ENCODE results near the gene PRPF38B. TPM values are rescaled to one million over a fixed set of nuclear protein-coding genes. Genes with fewer than 3 reads are reported as not detected.

The PRPF38B gene
- total RNA-seq, 1 donor from 2014 or later, result 21.1 TPM

- H3K4me3 ChIP-seq (ENCODE audit: low read depth, low read length), result no peak overlapping the region
- no peaks in the 10 kb centered on the region for H3K27me3 ChIP-seq (ENCODE audit: control insufficient read depth, insufficient read depth, low read length)
- TF ChIP-seq, protein P1, sequence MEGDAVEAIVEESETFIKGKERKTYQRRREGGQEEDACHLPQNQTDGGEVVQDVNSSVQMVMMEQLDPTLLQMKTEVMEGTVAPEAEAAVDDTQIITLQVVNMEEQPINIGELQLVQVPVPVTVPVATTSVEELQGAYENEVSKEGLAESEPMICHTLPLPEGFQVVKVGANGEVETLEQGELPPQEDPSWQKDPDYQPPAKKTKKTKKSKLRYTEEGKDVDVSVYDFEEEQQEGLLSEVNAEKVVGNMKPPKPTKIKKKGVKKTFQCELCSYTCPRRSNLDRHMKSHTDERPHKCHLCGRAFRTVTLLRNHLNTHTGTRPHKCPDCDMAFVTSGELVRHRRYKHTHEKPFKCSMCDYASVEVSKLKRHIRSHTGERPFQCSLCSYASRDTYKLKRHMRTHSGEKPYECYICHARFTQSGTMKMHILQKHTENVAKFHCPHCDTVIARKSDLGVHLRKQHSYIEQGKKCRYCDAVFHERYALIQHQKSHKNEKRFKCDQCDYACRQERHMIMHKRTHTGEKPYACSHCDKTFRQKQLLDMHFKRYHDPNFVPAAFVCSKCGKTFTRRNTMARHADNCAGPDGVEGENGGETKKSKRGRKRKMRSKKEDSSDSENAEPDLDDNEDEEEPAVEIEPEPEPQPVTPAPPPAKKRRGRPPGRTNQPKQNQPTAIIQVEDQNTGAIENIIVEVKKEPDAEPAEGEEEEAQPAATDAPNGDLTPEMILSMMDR (IDR thresholded peaks at IDR 0.05; ENCODE audit: insufficient read depth, low read length, poor library complexity, severe bottlenecking), result no peak
- no peaks in the 10 kb centered on the region for H3K36me3 ChIP-seq (ENCODE audit: control insufficient read depth, insufficient read depth, low read length)
- DNase-seq (ENCODE audit: low read depth), result no peak
Observed at GRCh38 chr1:108732398-108732797, 40.3 kb downstream of the PRPF38B start.

DNA sequence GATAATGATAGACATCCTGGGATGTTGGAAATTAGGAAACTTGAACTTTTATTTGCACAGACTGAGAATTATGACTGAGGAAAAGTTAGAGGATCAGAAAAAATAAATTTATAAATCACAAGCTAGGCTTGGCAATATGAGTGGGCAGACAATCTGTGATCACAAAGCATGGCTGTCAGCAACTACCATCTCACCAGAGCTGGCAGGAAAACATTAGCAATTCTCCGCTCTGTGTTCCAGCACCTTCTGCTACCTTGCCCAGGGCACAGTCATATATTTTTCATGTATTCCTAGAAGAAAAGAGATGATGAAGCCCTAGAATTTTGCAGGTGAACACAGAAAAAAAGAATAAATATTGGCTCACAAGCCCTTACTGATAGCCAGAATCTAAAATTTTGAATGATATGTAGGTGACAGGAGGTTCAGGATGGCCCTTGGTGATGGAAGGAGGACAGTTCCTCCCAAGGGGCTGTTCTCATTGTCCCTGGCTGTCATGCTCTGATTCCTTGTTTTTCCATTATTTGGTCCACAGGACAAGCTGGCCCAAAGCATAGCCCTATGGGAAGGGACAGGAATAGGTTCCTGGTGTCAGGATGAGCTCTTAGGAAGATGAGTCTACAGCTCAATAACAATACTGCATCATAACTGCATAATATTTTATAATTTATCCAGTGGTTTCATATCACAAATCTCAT lies 42.2 kb downstream of the PRPF38B start:
- no peak overlapping the region for H3K4me3 ChIP-seq (ENCODE audit: low read depth, low read length)
- DNase-seq (ENCODE audit: low read depth), result no peak
- TF ChIP-seq, protein P1 (IDR thresholded peaks at IDR 0.05; ENCODE audit: insufficient read depth, low read length, poor library complexity, severe bottlenecking), result no peak
- H3K36me3 ChIP-seq (ENCODE audit: control insufficient read depth, insufficient read depth, low read length), result no peaks in the 10 kb centered on the region
- no peaks in the 10 kb centered on the region for H3K27me3 ChIP-seq (ENCODE audit: control insufficient read depth, insufficient read depth, low read length)

- H3K27me3 ChIP-seq (ENCODE audit: control insufficient read depth, insufficient read depth, low read length), result no peaks in the 10 kb centered on the region
- TF ChIP-seq, protein P1 (IDR thresholded peaks at IDR 0.05; ENCODE audit: insufficient read depth, low read length, poor library complexity, severe bottlenecking), result no peak
- no peak overlapping the region for H3K4me3 ChIP-seq (ENCODE audit: low read depth, low read length)
- H3K36me3 ChIP-seq (ENCODE audit: control insufficient read depth, insufficient read depth, low read length), result no peaks in the 10 kb centered on the region
- DNase-seq (ENCODE audit: low read depth), result no peak
Observed at GRCh38 chr1:108742253-108742652, 50.1 kb downstream of the PRPF38B start.

DNA sequence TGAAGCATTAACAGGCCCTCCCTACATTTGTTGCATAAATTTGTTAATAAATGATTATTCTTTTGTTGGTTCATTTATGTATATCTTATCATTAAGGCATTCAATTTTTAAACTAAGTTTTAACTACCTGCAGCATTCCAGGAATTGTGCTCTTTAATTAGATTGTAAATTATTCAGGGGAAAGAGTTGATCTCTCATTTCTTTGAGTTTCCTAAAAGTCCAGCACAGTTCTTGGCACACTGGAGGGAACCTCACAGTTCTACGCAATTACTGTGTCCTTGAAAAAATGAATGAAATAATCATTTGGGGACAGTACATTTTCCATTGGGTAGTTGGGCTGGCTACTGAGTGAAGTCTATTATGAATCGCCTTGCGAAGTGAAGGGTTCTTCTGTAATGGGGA lies 53.9 kb downstream of the PRPF38B start:
- Histone ChIP-seq H3K36me3 (ENCODE audit: control insufficient read depth, insufficient read depth, low read length) (no peaks in the 10 kb centered on the region), H3K27me3 (ENCODE audit: control insufficient read depth, insufficient read depth, low read length) (no peaks in the 10 kb centered on the region), H3K4me3 (ENCODE audit: low read depth, low read length) (no peak overlapping the region)
- no peak for DNase-seq (ENCODE audit: low read depth)
- TF ChIP-seq, protein P1 (IDR thresholded peaks at IDR 0.05; ENCODE audit: insufficient read depth, low read length, poor library complexity, severe bottlenecking), result no peak

- H3K36me3 ChIP-seq (ENCODE audit: control insufficient read depth, insufficient read depth, low read length), result no peaks in the 10 kb centered on the region
- TF ChIP-seq, protein P1 (IDR thresholded peaks at IDR 0.05; ENCODE audit: insufficient read depth, low read length, poor library complexity, severe bottlenecking), result peak; percentile 97
- H3K4me3 ChIP-seq (ENCODE audit: low read depth, low read length), result peak within 1 kb of the TSS; percentile 97
- H3K27me3 ChIP-seq (ENCODE audit: control insufficient read depth, insufficient read depth, low read length), result no peaks in the 10 kb centered on the region
- DNase-seq (ENCODE audit: low read depth), result peak; percentile 81
Observed at GRCh38 chr1:108746382-108747170, 54.5 kb downstream of the PRPF38B start, which contains the start of gene STXBP3. TSS of gene STXBP3 (plus strand) at chr1:108746674. CDS start at chr1:108746738, 64 bp downstream.
